GM18873 (cell line): ENCODE results near the gene ANKRD52.

ENCODE experiments used
- ATAC-seq: cut with Tn5 transposase; IDR thresholded peaks from one replicate; pipeline ENCODE4 v1.9.1; 2021; ENCODE audit warnings: mild to moderate bottlenecking, moderate library complexity, moderate number of reproducible peaks; ENCODE audit not compliant: unreplicated experiment, low FRiP score

The ANKRD52 gene

GRCh38 chr12:56243731-56244181, 14.4 kb downstream of the ANKRD52 start:
- ATAC-seq = no peak

- ATAC-seq = no peak
Measured at GRCh38 chr12:56242986-56243385, 15.2 kb downstream of the ANKRD52 start.

GRCh38 chr12:56241424-56242303, 16.5 kb downstream of the ANKRD52 start:
- no peak for ATAC-seq

GRCh38 chr12:56237552-56237951, 20.6 kb downstream of the ANKRD52 start:
- ATAC-seq = no peak

GRCh38 chr12:56236985-56237384, 21.2 kb downstream of the ANKRD52 start:
- ATAC-seq = no peak

GRCh38 chr12:56236091-56236490, 22.1 kb downstream of the ANKRD52 start:
- no peak for ATAC-seq

- ATAC-seq = no peak
Measured at GRCh38 chr12:56234746-56235436, 23.3 kb downstream of the ANKRD52 start.

- ATAC-seq = no peak
Measured at GRCh38 chr12:56231184-56231582, 27.0 kb downstream of the ANKRD52 start.

GRCh38 chr12:56230432-56231183, 27.6 kb downstream of the ANKRD52 start:
- ATAC-seq = no peak

GRCh38 chr12:56229916-56230431, 28.2 kb downstream of the ANKRD52 start, which contains the start of gene SLC39A5:
SLC39A5 (plus strand) TSS chr12:56230051; CDS start chr12:56231275, 1,224 bp downstream.
- no peak for ATAC-seq

- no peak for ATAC-seq
Measured at GRCh38 chr12:56229082-56229481, 29.1 kb downstream of the ANKRD52 start.

GRCh38 chr12:56224954-56225353, 33.2 kb downstream of the ANKRD52 start:
- no peak for ATAC-seq

GRCh38 chr12:56224102-56224701, 34.0 kb downstream of the ANKRD52 start, which contains the start of gene NABP2:
NABP2 (plus strand) TSS chr12:56224342; CDS start chr12:56224857, 515 bp downstream.
- ATAC-seq = peak; percentile 45

GRCh38 chr12:56223571-56224101, 34.5 kb downstream of the ANKRD52 start:
- ATAC-seq = no peak

GRCh38 chr12:56222531-56222895, 35.7 kb downstream of the ANKRD52 start:
- no peak for ATAC-seq

- ATAC-seq = peak; percentile 87
Measured at GRCh38 chr12:56221757-56222530, 36.2 kb downstream of the ANKRD52 start, which contains the start of gene RNF41. RNF41 (minus strand) TSS chr12:56221922; CDS start chr12:56214047, 7,875 bp downstream.

GRCh38 chr12:56221232-56221756, 36.9 kb downstream of the ANKRD52 start:
- peak; percentile 22 for ATAC-seq

GRCh38 chr12:56220611-56221231, 37.5 kb downstream of the ANKRD52 start:
- ATAC-seq = no peak
